CD14-positive monocyte (primary cell): ENCODE results near the gene KCNN3. TPM values are rescaled to one million over a fixed set of nuclear protein-coding genes. Genes with fewer than 3 reads are reported as not detected.

Experiments used
- DNase-seq, 3 donors: peaks; one replicate each; pipeline ENCODE4 v3.0.0-alpha.2; 2011 to 2022
- H2AFZ ChIP-seq: 2 replicates; pipeline ENCODE4 v1.6.0; 2012; ENCODE audit warnings: mild to moderate bottlenecking, low read depth, low read length, inconsistent platforms; ENCODE audit not compliant: insufficient read depth, poor library complexity, severe bottlenecking
- H3K27ac ChIP-seq, 2 donors: 1 replicate in 1 of 2; 2 replicates in 1 of 2; pipeline ENCODE4 v1.5.1; 2012 to 2013; ENCODE audit warnings: low read length in 2 of 2, control low read depth in 1 of 2, inconsistent platforms in 1 of 2, low read depth in 1 of 2, mild to moderate bottlenecking in 1 of 2
- H3K27me3 ChIP-seq, 2 donors: one replicate each; pipeline versions ENCODE4 v1.6.0 to v1.6.1; 2011 to 2013; ENCODE audit warnings: low read length in 2 of 2; ENCODE audit not compliant: control insufficient read depth in 2 of 2, insufficient read depth in 2 of 2
- H3K36me3 ChIP-seq, 2 donors: replicated peaks in 1 of 2; 1 replicate in 1 of 2; 2 replicates in 1 of 2; pipeline versions ENCODE4 v1.5.1 to v1.6.1; 2012 to 2013; ENCODE audit warnings: low read length in 2 of 2, control low read depth in 1 of 2, inconsistent platforms in 1 of 2, mild to moderate bottlenecking in 1 of 2; ENCODE audit not compliant: insufficient read depth in 2 of 2, control insufficient read depth in 1 of 2
- H3K4me1 ChIP-seq, 2 donors: 1 replicate in 1 of 2; 2 replicates in 1 of 2; pipeline versions ENCODE4 v1.5.1 to v1.6.1; 2012 to 2013; ENCODE audit warnings: low read length in 2 of 2, control low read depth in 1 of 2, inconsistent platforms in 1 of 2, mild to moderate bottlenecking in 1 of 2, moderate library complexity in 1 of 2; ENCODE audit not compliant: insufficient read depth in 2 of 2, control insufficient read depth in 1 of 2
- H3K4me2 ChIP-seq: replicated peaks from 2 replicates; pipeline ENCODE3; 2012; ENCODE audit warnings: low read length, moderate library complexity, mild to moderate bottlenecking; ENCODE audit not compliant: poor library complexity, severe bottlenecking; ENCODE audit errors: extremely low read depth
- H3K4me3 ChIP-seq, 3 experiments: fragments of 200-600 bp in 1 of 3; sonication (generic) in 1 of 3; replicated peaks in 1 of 3; 1 replicate in 2 of 3; 2 replicates in 1 of 3; pipeline ENCODE4 v1.5.1; 2011 to 2013; ENCODE audit warnings: low read length in 3 of 3, mild to moderate bottlenecking in 3 of 3, control low read depth in 2 of 3, low read depth in 2 of 3, inconsistent platforms in 1 of 3, moderate library complexity in 1 of 3
- H3K79me2 ChIP-seq: 2 replicates; pipeline ENCODE4 v1.6.0; 2012; ENCODE audit warnings: mild to moderate bottlenecking, control low read depth, inconsistent platforms, low read length, moderate library complexity; ENCODE audit not compliant: insufficient read depth
- H3K9ac ChIP-seq: 2 replicates; pipeline ENCODE4 v1.6.0; 2017; ENCODE audit warnings: low read length, mild to moderate bottlenecking; ENCODE audit not compliant: insufficient read depth, poor library complexity, severe bottlenecking
- H3K9me3 ChIP-seq, 2 donors: replicated peaks in 1 of 2; 1 replicate in 1 of 2; 2 replicates in 1 of 2; pipeline versions ENCODE4 v1.5.1 to v1.6.1; 2012 to 2013; ENCODE audit warnings: low read length in 2 of 2, control low read depth in 1 of 2; ENCODE audit not compliant: control insufficient read depth in 1 of 2, insufficient read depth in 1 of 2
- H4K20me1 ChIP-seq: 2 replicates; pipeline ENCODE4 v1.6.0; 2012; ENCODE audit warnings: mild to moderate bottlenecking, low read length, control low read depth, moderate library complexity; ENCODE audit not compliant: insufficient read depth
- H3K27ac Mint-ChIP-seq, 7 donors: one replicate each; pipeline ENCODE4 v1.8.0; 2020; ENCODE audit warnings: mild to moderate bottlenecking in 7 of 7, mixed read lengths in 7 of 7, moderate library complexity in 6 of 7, inconsistent platforms in 2 of 7
- H3K27me3 Mint-ChIP-seq, 3 donors: one replicate each; pipeline ENCODE4 v1.8.0; 2021 to 2022; ENCODE audit warnings: low read depth in 3 of 3, mild to moderate bottlenecking in 3 of 3, mixed read lengths in 3 of 3, moderate library complexity in 3 of 3, inconsistent platforms in 1 of 3
- H3K36me3 Mint-ChIP-seq, 2 donors: one replicate each; pipeline ENCODE4 v1.8.0; 2020; ENCODE audit warnings: mixed read lengths in 2 of 2, inconsistent platforms in 1 of 2, mild to moderate bottlenecking in 1 of 2
- H3K4me1 Mint-ChIP-seq: one replicate; pipeline ENCODE4 v1.8.0; 2020; ENCODE audit warnings: mild to moderate bottlenecking, mixed read lengths
- H3K4me3 Mint-ChIP-seq, 2 donors: one replicate each; pipeline ENCODE4 v1.8.0; 2020; ENCODE audit warnings: mild to moderate bottlenecking in 2 of 2, mixed read lengths in 2 of 2, moderate library complexity in 1 of 2
- H3K9me3 Mint-ChIP-seq, 7 donors: one replicate each; pipeline ENCODE4 v1.8.0; 2020 to 2022; ENCODE audit warnings: mixed read lengths in 7 of 7, mild to moderate bottlenecking in 6 of 7, moderate library complexity in 6 of 7, inconsistent platforms in 2 of 7
- CTCF ChIP-seq: fragments of 200-600 bp; IDR thresholded peaks from one replicate; pipeline ENCODE4 v1.8.0; 2022; ENCODE audit warnings: antibody characterized with exemption, mild to moderate bottlenecking
- WGBS: methylation state at CpG from one replicate; pipeline ENCODE4 v1.1.5; 2013; ENCODE audit warnings: missing lambda C conversion rate; ENCODE audit not compliant: insufficient coverage; 5-methylcytosine and 5-hydroxymethylcytosine counted together
- intact Hi-C, 2 donors: fragments of 100-400 bp; cut with micrococcal nuclease; formaldehyde crosslinking; loops; one replicate each; pipeline versions ENCODE4 v1.15.0 to v1.15.1; 2023
- polyA plus RNA-seq, 3 donors: library from polyadenylated mRNA; depleted of rRNA in 1 of 3; unstranded in 2 of 3; stranded (reverse) in 1 of 3; fragments of 300-500 nt in 2 of 3; fragments of >200 nt in 1 of 3; fragmentation: Illumina TruSeq in 2 of 3; gene quantifications; 1 replicate in 2 of 3; 2 replicates in 1 of 3; pipeline ENCODE4 v1.2.3, GENCODE V29; 2012 to 2021

The KCNN3 gene
- polyA plus RNA-seq, 3 donors: not detected

- H3K27me3 ChIP-seq: peaks cover 8 to 28% of the 10 kb centered on the region in 2 donors
- no peak for TF ChIP-seq CTCF
- WGBS: 100% methylated on average over 5 of the region's 9 CpGs
- no peaks in the 10 kb centered on the region for H3K36me3 ChIP-seq
- Mint-ChIP-seq H3K4me1 (no peaks in the 10 kb centered on the region), H3K4me3 (no peak overlapping the region), H3K27ac (no peak overlapping the region), H3K9me3 (no peaks in the 10 kb centered on the region), H3K36me3 (no peaks in the 10 kb centered on the region), H3K27me3 (peaks cover 17 to 28% (median 17%) of the 10 kb centered on the region in 3 donors)
- intact Hi-C loops: loop anchor here in 1 of 2 donors (10.0 kb wide), 1 partner anchor 117 kb away; no protein-coding TSS in a partner anchor
- H2AFZ ChIP-seq: no peak overlapping the region
- no peak overlapping the region for H3K9ac ChIP-seq
- H3K79me2 ChIP-seq: no peaks in the 10 kb centered on the region
- H3K4me1 ChIP-seq: no peaks in the 10 kb centered on the region
- no peaks in the 10 kb centered on the region for H4K20me1 ChIP-seq
- DNase-seq: no peak
- no peaks in the 10 kb centered on the region for H3K9me3 ChIP-seq
- H3K27ac ChIP-seq: no peak overlapping the region
- H3K4me2 ChIP-seq: no peak overlapping the region
- no peak overlapping the region for H3K4me3 ChIP-seq
Observed at GRCh38 chr1:154767315-154768240, 102.5 kb downstream of the KCNN3 start.

- Mint-ChIP-seq H3K4me3 (no peak overlapping the region), H3K27ac (no peak overlapping the region), H3K9me3 (no peaks in the 10 kb centered on the region), H3K27me3 (peaks cover 32 to 44% (median 33%) of the 10 kb centered on the region in 3 donors), H3K36me3 (no peaks in the 10 kb centered on the region), H3K4me1 (no peaks in the 10 kb centered on the region)
- 18% methylated on average over 3 of the region's 3 CpGs for WGBS
- no peak overlapping the region for H3K27ac ChIP-seq
- H3K4me1 ChIP-seq: no peaks in the 10 kb centered on the region
- no peaks in the 10 kb centered on the region for H3K79me2 ChIP-seq
- no peaks in the 10 kb centered on the region for H3K9me3 ChIP-seq
- no peak overlapping the region for H3K9ac ChIP-seq
- H4K20me1 ChIP-seq: no peaks in the 10 kb centered on the region
- no peak overlapping the region for H2AFZ ChIP-seq
- peak in 1 of 3 donors; percentile 12 for DNase-seq
- no peaks in the 10 kb centered on the region for H3K36me3 ChIP-seq
- H3K27me3 ChIP-seq: peaks cover 23 to 44% of the 10 kb centered on the region in 2 donors
- H3K4me3 ChIP-seq: no peak overlapping the region
- intact Hi-C loops: loop anchor here in 1 of 2 donors (10.0 kb wide), 1 partner anchor 119 kb away; no protein-coding TSS in a partner anchor
- peak; percentile 38 for TF ChIP-seq CTCF
- no peak overlapping the region for H3K4me2 ChIP-seq
Observed at GRCh38 chr1:154765970-154766369, 104.1 kb downstream of the KCNN3 start.
